Progenitor cell of endocrine pancreas (in vitro differentiated cells): Measurements from ENCODE around the gene PRKACB. TPM values are rescaled to one million over a fixed set of nuclear protein-coding genes. Genes with fewer than 3 reads are reported as not detected.
A peak's percentile ranks its signal among the peaks of the same experiment; 100 is the strongest.

Source experiments
- DNase-seq: peaks from one replicate; pipeline ENCODE4 v3.0.0; 2021; ENCODE audit warnings: low spot score; ENCODE audit not compliant: unreplicated experiment
- H3K27ac Mint-ChIP-seq: 2 replicates; pipeline ENCODE4 v1.8.0; 2021; ENCODE audit warnings: mild to moderate bottlenecking, moderate library complexity, mixed read lengths
- H3K27me3 Mint-ChIP-seq: 2 replicates; pipeline ENCODE4 v1.8.0; 2021; ENCODE audit warnings: mixed read lengths
- H3K36me3 Mint-ChIP-seq: 2 replicates; pipeline ENCODE4 v1.8.0; 2022; ENCODE audit warnings: mixed read lengths; ENCODE audit not compliant: insufficient read depth
- H3K4me1 Mint-ChIP-seq: 2 replicates; pipeline ENCODE4 v1.8.0; 2021; ENCODE audit warnings: low read depth, mixed read lengths
- H3K4me3 Mint-ChIP-seq: 2 replicates; pipeline ENCODE4 v1.8.0; 2021; ENCODE audit warnings: low read depth, mild to moderate bottlenecking, moderate library complexity, mixed read lengths
- H3K9me3 Mint-ChIP-seq: 2 replicates; pipeline ENCODE4 v1.8.0; 2021; ENCODE audit warnings: low read depth, mixed read lengths
- total RNA-seq: library from RNA; stranded (reverse); gene quantifications from 2 replicates; pipeline ENCODE4 v1.2.1, GENCODE V29; 2021
- TF ChIP-seq, protein P1 (sequence below): fragments of 200-600 bp; sonication (generic); IDR thresholded peaks from one replicate; pipeline ENCODE4 v1.5.0; 2021; ENCODE audit warnings: antibody characterized with exemption, mild to moderate bottlenecking; ENCODE audit not compliant: unreplicated experiment

PRKACB gene
- total RNA-seq, 1 donor from 2014 or later: 101 TPM

- Mint-ChIP-seq H3K27me3 (no peaks in the 10 kb centered on the region), H3K36me3 (peaks cover 8% of the 10 kb centered on the region), H3K4me1 (peaks cover 15% of the 10 kb centered on the region), H3K4me3 (no peak overlapping the region), H3K9me3 (no peaks in the 10 kb centered on the region), H3K27ac (peak overlapping the region; percentile 4)
- TF ChIP-seq, protein P1, sequence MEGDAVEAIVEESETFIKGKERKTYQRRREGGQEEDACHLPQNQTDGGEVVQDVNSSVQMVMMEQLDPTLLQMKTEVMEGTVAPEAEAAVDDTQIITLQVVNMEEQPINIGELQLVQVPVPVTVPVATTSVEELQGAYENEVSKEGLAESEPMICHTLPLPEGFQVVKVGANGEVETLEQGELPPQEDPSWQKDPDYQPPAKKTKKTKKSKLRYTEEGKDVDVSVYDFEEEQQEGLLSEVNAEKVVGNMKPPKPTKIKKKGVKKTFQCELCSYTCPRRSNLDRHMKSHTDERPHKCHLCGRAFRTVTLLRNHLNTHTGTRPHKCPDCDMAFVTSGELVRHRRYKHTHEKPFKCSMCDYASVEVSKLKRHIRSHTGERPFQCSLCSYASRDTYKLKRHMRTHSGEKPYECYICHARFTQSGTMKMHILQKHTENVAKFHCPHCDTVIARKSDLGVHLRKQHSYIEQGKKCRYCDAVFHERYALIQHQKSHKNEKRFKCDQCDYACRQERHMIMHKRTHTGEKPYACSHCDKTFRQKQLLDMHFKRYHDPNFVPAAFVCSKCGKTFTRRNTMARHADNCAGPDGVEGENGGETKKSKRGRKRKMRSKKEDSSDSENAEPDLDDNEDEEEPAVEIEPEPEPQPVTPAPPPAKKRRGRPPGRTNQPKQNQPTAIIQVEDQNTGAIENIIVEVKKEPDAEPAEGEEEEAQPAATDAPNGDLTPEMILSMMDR: no peak
- no peak for DNase-seq
Measured at GRCh38 chr1:84145068-84145467, 997 bp downstream of the PRKACB start.

DNA sequence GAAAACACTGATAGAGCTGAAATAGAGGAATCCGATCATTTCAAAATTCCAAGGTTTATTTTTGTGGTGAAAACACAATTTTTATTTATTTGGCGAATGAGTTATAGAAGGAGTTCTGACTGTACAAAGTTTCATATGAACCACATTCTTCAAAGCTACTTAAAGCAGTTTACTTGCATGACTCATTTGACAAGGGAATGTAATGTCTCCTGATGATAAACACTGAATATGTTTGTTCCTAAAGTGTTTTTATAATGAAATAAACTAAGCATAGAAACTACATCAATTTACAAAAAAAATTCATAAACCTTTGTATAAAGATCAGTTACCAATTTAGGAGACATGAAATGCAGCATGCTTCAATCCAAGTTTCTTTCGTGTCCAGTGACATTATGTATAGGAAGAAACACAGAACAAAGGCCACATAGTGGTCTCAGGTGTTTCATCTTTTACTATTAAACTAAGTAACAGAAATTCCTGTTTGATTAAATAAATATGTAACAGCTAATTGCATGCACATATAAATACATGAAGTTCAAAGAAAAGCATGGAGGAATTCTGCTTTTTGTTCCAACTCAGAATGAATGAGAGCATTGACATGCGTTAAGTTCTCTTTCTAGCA is 2.5 kb downstream of the PRKACB start:
- H3K4me1 Mint-ChIP-seq: peaks cover 15% of the 10 kb centered on the region
- peaks cover 11% of the 10 kb centered on the region for H3K36me3 Mint-ChIP-seq
- no peak overlapping the region for H3K27ac Mint-ChIP-seq
- no peak overlapping the region for H3K4me3 Mint-ChIP-seq
- no peaks in the 10 kb centered on the region for H3K27me3 Mint-ChIP-seq
- H3K9me3 Mint-ChIP-seq: no peaks in the 10 kb centered on the region
- no peak for DNase-seq
- TF ChIP-seq, protein P1: no peak

DNA sequence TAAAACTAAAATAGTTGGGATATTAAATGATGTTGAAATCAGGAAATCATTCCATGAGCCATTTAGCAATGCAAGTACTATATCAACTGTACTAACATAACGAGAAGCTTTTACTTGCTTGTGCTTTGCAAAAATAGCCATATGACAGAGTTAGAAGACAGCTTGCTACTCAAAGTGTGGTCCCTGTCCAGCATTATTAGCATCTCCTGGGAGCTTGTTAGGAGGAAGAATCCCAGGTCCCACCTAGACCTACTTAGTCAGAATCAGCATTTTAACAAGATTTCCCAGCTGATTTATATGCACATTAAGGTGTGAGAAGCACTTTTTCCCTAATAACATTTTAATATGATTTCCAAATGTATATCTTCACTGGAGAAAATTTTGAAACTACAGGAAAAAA is 4.7 kb downstream of the PRKACB start:
- Mint-ChIP-seq H3K36me3 (peaks cover 15% of the 10 kb centered on the region), H3K27ac (no peak overlapping the region), H3K4me3 (no peak overlapping the region), H3K9me3 (no peaks in the 10 kb centered on the region), H3K4me1 (peaks cover 18% of the 10 kb centered on the region), H3K27me3 (no peaks in the 10 kb centered on the region)
- TF ChIP-seq, protein P1: no peak
- DNase-seq: no peak

DNA sequence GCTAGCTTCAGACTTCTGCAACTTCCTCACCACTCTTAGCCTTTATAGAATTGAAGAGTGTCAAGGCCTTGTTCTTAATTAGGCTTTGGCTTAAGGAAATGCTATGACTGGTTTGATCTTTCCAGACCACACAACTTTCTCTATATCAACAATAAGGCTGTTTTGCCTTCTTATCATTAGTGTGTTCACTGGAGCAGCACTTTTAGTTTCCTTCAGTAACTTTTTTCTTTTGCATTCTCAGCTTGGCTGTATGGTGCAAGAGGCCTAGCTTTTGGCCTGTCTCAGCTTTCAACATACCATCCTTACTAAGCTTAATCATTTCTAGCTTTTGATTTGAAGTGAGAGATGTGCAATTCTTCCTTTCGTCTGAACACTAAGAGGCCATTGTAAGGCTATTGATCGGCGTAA is 8.6 kb downstream of the PRKACB start:
- peak overlapping the region; percentile 34 for H3K27ac Mint-ChIP-seq

DNA sequence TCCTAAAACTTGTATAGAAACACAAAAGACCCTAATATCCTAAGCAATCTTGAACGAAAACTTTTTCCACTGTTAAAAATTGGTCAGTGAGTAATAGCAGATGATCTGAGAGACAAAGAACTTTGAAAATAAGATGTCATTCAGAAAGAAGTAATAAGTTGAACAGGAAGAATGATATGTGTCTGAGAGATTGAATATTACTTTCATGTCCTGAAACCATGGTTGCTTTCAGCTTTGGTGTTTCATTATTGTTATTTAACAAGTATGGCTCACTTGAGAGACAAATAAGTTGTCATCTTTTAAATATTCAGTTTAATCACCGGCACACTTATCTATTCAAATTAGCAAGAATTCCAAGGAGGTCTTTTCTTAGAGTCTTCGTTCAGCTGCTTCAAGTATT is 11.4 kb downstream of the PRKACB start:
- Mint-ChIP-seq H3K36me3 (peaks cover 35% of the 10 kb centered on the region), H3K4me1 (peaks cover 7% of the 10 kb centered on the region), H3K27ac (no peak overlapping the region), H3K9me3 (peaks cover 12% of the 10 kb centered on the region), H3K27me3 (no peaks in the 10 kb centered on the region), H3K4me3 (no peak overlapping the region)
- TF ChIP-seq, protein P1: no peak
- no peak for DNase-seq

More for the DNA sequence above, 8.6 kb downstream of the PRKACB start:
- H3K9me3 Mint-ChIP-seq: peaks cover 5% of the 10 kb centered on the region
- TF ChIP-seq, protein P1: no peak
- no peak for DNase-seq
- H3K36me3 Mint-ChIP-seq: peaks cover 21% of the 10 kb centered on the region
- no peaks in the 10 kb centered on the region for H3K27me3 Mint-ChIP-seq
- H3K4me3 Mint-ChIP-seq: no peak overlapping the region
- H3K4me1 Mint-ChIP-seq: peaks cover 7% of the 10 kb centered on the region
